Breast epithelium (tissue), 3 donors: ENCODE measurements around the gene DBI.

Source experiments
- CTCF ChIP-seq, 3 donors: fragments of 450-650 bp; IDR thresholded peaks; one replicate each; pipeline ENCODE4 v1.5.1; 2016 to 2017; ENCODE audit warnings: antibody characterized with exemption in 3 of 3, mild to moderate bottlenecking in 3 of 3, moderate library complexity in 3 of 3
- POLR2AphosphoS5 ChIP-seq, 3 donors: sonication (generic); formaldehyde crosslinking; IDR thresholded peaks; one replicate each; pipeline ENCODE4 v1.6.1; 2017; ENCODE audit warnings: antibody characterized with exemption in 3 of 3

DNA sequence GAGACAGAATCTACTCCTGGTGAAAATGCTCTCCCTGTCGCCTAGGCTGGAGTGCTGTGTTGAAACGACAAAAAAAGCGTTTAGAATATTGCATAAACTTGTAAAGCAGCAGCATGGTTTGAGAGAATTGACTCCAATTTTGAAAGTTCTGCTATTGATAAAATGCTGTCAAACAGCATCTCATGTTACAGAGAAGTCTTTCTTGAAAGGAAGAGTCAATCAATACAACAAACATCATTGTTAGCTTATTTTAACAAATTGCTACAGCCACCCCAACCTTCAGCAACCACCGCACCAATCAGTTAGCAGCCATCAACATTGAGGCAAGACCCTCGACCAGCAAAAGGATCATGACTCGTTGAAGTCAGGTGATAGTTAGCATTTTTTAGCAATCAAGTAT is 7.0 kb upstream of the DBI start:
- no peak for TF ChIP-seq CTCF (IDR thresholded peaks at IDR 0.05)
- TF ChIP-seq POLR2AphosphoS5 (IDR thresholded peaks at IDR 0.05), result no peak
